HepG2 (cell line): Measurements from ENCODE around the gene EXOSC9.

Experiments used
- CHD4 ChIP-seq: fragments of 200-600 bp; sonication (generic); IDR thresholded peaks from 2 replicates; pipeline ENCODE4 v1.7.0; 2017; ENCODE audit warnings: mild to moderate bottlenecking, low read length, borderline replicate concordance
- CTCF ChIP-seq: sonication (generic); formaldehyde crosslinking; IDR thresholded peaks from 2 replicates; pipeline ENCODE4 v1.5.0; 2020; ENCODE audit warnings: mild to moderate bottlenecking, missing genetic modification reagents, moderate library complexity
- EZH2 ChIP-seq: conservative IDR thresholded peaks from 2 replicates; pipeline ENCODE4 v1.6.1; 2012; ENCODE audit warnings: mild to moderate bottlenecking, low read depth, low read length, moderate library complexity
- HOXA9 ChIP-seq: sonication (generic); formaldehyde crosslinking; IDR thresholded peaks from 2 replicates; pipeline ENCODE4 v1.8.1; 2022; ENCODE audit warnings: missing genetic modification reagents, mild to moderate bottlenecking, moderate library complexity, borderline replicate concordance
- MYC ChIP-seq: sonication (generic); formaldehyde crosslinking; IDR thresholded peaks from 2 replicates; pipeline ENCODE4 v1.9.0; 2021; ENCODE audit warnings: missing genetic modification reagents, borderline replicate concordance
- POLR2A ChIP-seq, 2 experiments: IDR thresholded peaks; 2 replicates each; pipeline ENCODE4 v1.6.1; 2011; ENCODE audit warnings: low read depth in 2 of 2, low read length in 2 of 2, mild to moderate bottlenecking in 1 of 2, moderate library complexity in 1 of 2; ENCODE audit not compliant: insufficient read depth in 1 of 2
- ZNF224 ChIP-seq: sonication (generic); formaldehyde crosslinking; IDR thresholded peaks from 2 replicates; pipeline ENCODE4 v1.5.0; 2020; ENCODE audit warnings: mild to moderate bottlenecking, missing genetic modification reagents
- ZNF24 ChIP-seq: fragments of 450-650 bp; IDR thresholded peaks from 2 replicates; pipeline ENCODE4 v1.6.1; 2017; ENCODE audit warnings: antibody characterized with exemption, mild to moderate bottlenecking
- ZNF326 ChIP-seq: sonication (generic); formaldehyde crosslinking; IDR thresholded peaks from 2 replicates; pipeline ENCODE4 v1.4.0; 2020; ENCODE audit warnings: missing genetic modification reagents, borderline replicate concordance
- ZNF589 ChIP-seq: sonication (generic); formaldehyde crosslinking; conservative IDR thresholded peaks from 2 replicates; pipeline ENCODE4 v1.8.0; 2022; ENCODE audit warnings: mild to moderate bottlenecking, moderate library complexity, missing genetic modification reagents
- ZNF792 ChIP-seq: IDR thresholded peaks from 2 replicates; pipeline ENCODE4 v1.6.1; 2016
- TF ChIP-seq, protein P1 (sequence below): sonication (generic); formaldehyde crosslinking; IDR thresholded peaks from 2 replicates; pipeline ENCODE4 v1.4.0; 2020; ENCODE audit warnings: missing genetic modification reagents

DNA sequence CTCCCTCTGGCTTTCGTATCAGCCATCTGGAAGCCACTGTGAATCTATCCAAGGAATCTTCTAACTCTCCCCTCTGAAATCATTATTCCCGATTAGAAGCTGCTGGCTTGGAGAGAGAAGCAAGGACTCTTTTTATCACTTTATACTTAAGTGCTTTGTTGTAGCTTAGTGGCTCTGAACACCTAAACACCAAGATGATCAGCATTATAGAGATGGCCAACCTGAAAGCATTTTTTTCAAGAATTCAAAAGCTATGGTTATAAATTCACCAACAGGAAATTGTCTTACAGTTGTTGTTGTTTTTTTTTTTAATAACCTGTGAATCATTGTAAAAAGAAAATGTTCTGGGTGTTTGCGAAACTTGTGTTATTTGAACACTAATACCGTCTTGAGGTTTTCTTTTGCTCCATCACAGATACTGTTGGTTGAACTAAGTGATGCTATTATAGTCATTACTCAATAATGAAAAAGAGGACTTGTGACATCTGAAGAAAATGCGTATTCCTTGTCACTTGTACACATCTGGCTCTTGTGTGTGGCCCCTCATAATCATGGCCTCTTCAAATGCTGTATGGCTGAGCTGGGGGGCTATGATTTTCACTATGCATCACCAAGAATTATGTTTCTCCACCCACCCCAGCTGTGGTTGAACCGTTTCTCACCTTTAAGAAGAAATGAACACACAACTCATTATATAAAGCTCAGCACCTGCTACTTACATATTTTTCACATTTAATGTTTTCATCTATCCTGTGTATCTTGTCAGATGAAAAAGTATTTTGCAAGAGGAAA is 24.3 kb upstream of the EXOSC9 start:
- TF ChIP-seq CTCF, result no peak
- no peak for TF ChIP-seq ZNF326 (CRISPR knock-in tag)
- TF ChIP-seq ZNF224 (CRISPR knock-in tag), result no peak
- no peak for TF ChIP-seq ZNF589
- TF ChIP-seq ZNF792 (CRISPR knock-in tag), result no peak
- no peak for TF ChIP-seq CHD4
- TF ChIP-seq ZNF24, result no peak
- TF ChIP-seq MYC (CRISPR knock-in tag), result no peak
- no peak for TF ChIP-seq POLR2A (IDR thresholded peaks at IDR 0.05; ENCODE audit: insufficient read depth in 1 of 2, low read depth in 2 of 2, low read length in 2 of 2)
- no peak for TF ChIP-seq EZH2
- TF ChIP-seq, protein P1, sequence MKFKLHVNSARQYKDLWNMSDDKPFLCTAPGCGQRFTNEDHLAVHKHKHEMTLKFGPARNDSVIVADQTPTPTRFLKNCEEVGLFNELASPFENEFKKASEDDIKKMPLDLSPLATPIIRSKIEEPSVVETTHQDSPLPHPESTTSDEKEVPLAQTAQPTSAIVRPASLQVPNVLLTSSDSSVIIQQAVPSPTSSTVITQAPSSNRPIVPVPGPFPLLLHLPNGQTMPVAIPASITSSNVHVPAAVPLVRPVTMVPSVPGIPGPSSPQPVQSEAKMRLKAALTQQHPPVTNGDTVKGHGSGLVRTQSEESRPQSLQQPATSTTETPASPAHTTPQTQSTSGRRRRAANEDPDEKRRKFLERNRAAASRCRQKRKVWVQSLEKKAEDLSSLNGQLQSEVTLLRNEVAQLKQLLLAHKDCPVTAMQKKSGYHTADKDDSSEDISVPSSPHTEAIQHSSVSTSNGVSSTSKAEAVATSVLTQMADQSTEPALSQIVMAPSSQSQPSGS, result no peak
- no peak for TF ChIP-seq HOXA9 (CRISPR knock-in tag)
